ENCODE results near the gene SLC24A5. TPM values are rescaled to one million over a fixed set of nuclear protein-coding genes. Genes with fewer than 3 reads are reported as not detected.

The SLC24A5 gene
- total and polyA plus RNA-seq, 10 of the 15 experiments (the other 5 are each of a cell fraction or from before 2014, with no cell fraction given): not detected

- Histone ChIP-seq H3K4me1 (ENCODE audit: control insufficient read depth, insufficient read depth, low read length) (no peaks in the 10 kb centered on the region), H3K9ac (ENCODE audit: control insufficient read depth, insufficient read depth, low read length) (no peak overlapping the region), H3K27ac (ENCODE audit: control insufficient read depth, insufficient read depth) (no peak overlapping the region), H3K36me3 (ENCODE audit: control insufficient read depth in 2 of 2, insufficient read depth in 2 of 2, low read length in 1 of 2) (no peaks in the 10 kb centered on the region), H3K4me2 (ENCODE audit: control insufficient read depth, insufficient read depth) (no peak overlapping the region), H4K20me1 (ENCODE audit: control insufficient read depth, insufficient read depth) (no peaks in the 10 kb centered on the region), H3K4me3 (no peak overlapping the region), H2AFZ (ENCODE audit: control insufficient read depth, low read depth, low read length) (no peak overlapping the region), H3K79me2 (ENCODE audit: control insufficient read depth, insufficient read depth, low read length) (no peaks in the 10 kb centered on the region), H3K9me3 (replicated peaks; ENCODE audit: control insufficient read depth, insufficient read depth, low read length) (no peaks in the 10 kb centered on the region), H3K27me3 (replicated peaks in 1 of 2; ENCODE audit: control insufficient read depth in 2 of 2, insufficient read depth in 2 of 2, low read length in 1 of 2) (no peaks in the 10 kb centered on the region)
- peak; percentile 59 for TF ChIP-seq RAD21 (IDR thresholded peaks at IDR 0.05; ENCODE audit: insufficient read depth, low read depth, low read length)
- TF ChIP-seq, protein P1, sequence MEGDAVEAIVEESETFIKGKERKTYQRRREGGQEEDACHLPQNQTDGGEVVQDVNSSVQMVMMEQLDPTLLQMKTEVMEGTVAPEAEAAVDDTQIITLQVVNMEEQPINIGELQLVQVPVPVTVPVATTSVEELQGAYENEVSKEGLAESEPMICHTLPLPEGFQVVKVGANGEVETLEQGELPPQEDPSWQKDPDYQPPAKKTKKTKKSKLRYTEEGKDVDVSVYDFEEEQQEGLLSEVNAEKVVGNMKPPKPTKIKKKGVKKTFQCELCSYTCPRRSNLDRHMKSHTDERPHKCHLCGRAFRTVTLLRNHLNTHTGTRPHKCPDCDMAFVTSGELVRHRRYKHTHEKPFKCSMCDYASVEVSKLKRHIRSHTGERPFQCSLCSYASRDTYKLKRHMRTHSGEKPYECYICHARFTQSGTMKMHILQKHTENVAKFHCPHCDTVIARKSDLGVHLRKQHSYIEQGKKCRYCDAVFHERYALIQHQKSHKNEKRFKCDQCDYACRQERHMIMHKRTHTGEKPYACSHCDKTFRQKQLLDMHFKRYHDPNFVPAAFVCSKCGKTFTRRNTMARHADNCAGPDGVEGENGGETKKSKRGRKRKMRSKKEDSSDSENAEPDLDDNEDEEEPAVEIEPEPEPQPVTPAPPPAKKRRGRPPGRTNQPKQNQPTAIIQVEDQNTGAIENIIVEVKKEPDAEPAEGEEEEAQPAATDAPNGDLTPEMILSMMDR (IDR thresholded peaks at IDR 0.05 in 2 of 3, conservative IDR thresholded peaks at IDR 0.05 in 1 of 3; ENCODE audit: control insufficient read depth in 2 of 3, extremely low read depth in 1 of 3, insufficient read depth in 1 of 3, low read depth in 3 of 3, low read length in 3 of 3): peak; percentile 44 to 52 (median 50)
- TF ChIP-seq SMC3 (IDR thresholded peaks at IDR 0.05; ENCODE audit: borderline replicate concordance, low read length): peak; percentile 64
- TF ChIP-seq RB1 (IDR thresholded peaks at IDR 0.05; ENCODE audit: borderline replicate concordance): no peak
- TF ChIP-seq HCFC1 (IDR thresholded peaks at IDR 0.05; ENCODE audit: low read length): no peak
- no peak for TF ChIP-seq YBX1 (IDR thresholded peaks at IDR 0.05)
- ChIA-PET POLR2A (no interaction called here), SMC1A (ENCODE audit: uncharacterized antibody, unreplicated experiment) (interaction anchor here (0.5 to 1.5 kb wide), 7 partner anchors 28 to 889 kb away, joined by 3 to 10 read pairs (median 6); no protein-coding TSS in a partner anchor), RAD21 (ENCODE audit: unreplicated experiment) (interaction anchor here (0.7 to 2.1 kb wide), 9 partner anchors 20 to 890 kb away, joined by 3 to 13 read pairs (median 3); no protein-coding TSS in a partner anchor), CTCF (interaction anchor here (0.6 to 3.1 kb wide), 18 partner anchors 8 to 894 kb away, joined by 3 to 18 read pairs (median 4); partner anchors contain the start of gene MYEF2)
- no peak for FAIRE-seq
- no peak for DNase-seq (ENCODE audit: low read depth, low spot score)
- intact Hi-C loops (cut with micrococcal nuclease; ENCODE audit: unreplicated experiment) (loop anchor here (5.0 to 10.0 kb wide), 3 partner anchors 98 to 890 kb away; no protein-coding TSS in a partner anchor), in situ Hi-C loops (cut with MboI) (loop anchor here (10.0 kb wide), 1 partner anchor 890 kb away; no protein-coding TSS in a partner anchor)
- ATAC-seq: peak; percentile 72
- BruUV-seq (replicated peaks): no TSS peak
- WGBS (ENCODE audit: insufficient coverage, insufficient replicate concordance, low lambda C conversion rate, missing lambda C conversion rate): 64% methylated on average over 6 of the region's 6 CpGs
These were observed 35.8 kb upstream of the SLC24A5 start for GRCh38 chr15:48084759-48085590.

All from GM12878 (cell line).